GM12891 (cell line): ENCODE measurements around the gene RASSF6. TPM values are rescaled to one million over a fixed set of nuclear protein-coding genes. Genes with fewer than 3 reads are reported as not detected.
"Not testable (repeated sequence)": the region's sequence is repeated elsewhere in the genome, so short reads cannot be mapped to it uniquely, and the experiment has no call there.

Source experiments
- DNase-seq: peaks from one replicate; pipeline ENCODE4 v3.0.0; 2011; ENCODE audit warnings: low spot score; ENCODE audit not compliant: insufficient read length
- FAIRE-seq: peaks from 2 replicates; lab custom pipeline; 2011; peaks lifted over from hg19 to GRCh38; lab: Jason Lieb, UNC
- PAX5 ChIP-seq: IDR thresholded peaks from 2 replicates; pipeline ENCODE4 v1.6.1; 2011; ENCODE audit warnings: low read length, moderate library complexity, mild to moderate bottlenecking; ENCODE audit not compliant: insufficient read depth, severe bottlenecking
- POLR2A ChIP-seq: IDR thresholded peaks from 2 replicates; pipeline ENCODE4 v1.6.1; 2011; ENCODE audit warnings: low read depth, low read length, control low read depth
- POLR2AphosphoS5 ChIP-seq: IDR thresholded peaks from 2 replicates; pipeline ENCODE4 v1.6.1; 2011; ENCODE audit warnings: low read depth, low read length, control low read depth
- POU2F2 ChIP-seq: IDR thresholded peaks from 2 replicates; pipeline ENCODE4 v1.6.1; 2011; ENCODE audit warnings: low read depth, mild to moderate bottlenecking, control low read depth, low read length, moderate library complexity
- SPI1 ChIP-seq: IDR thresholded peaks from 2 replicates; pipeline ENCODE4 v1.6.1; 2011; ENCODE audit warnings: low read depth, low read length, control low read depth
- TAF1 ChIP-seq: IDR thresholded peaks from 2 replicates; pipeline ENCODE4 v1.6.1; 2011; ENCODE audit warnings: low read depth, low read length, control low read depth
- polyA plus RNA-seq: library from polyadenylated mRNA; unstranded; fragments of >200 nt; gene quantifications from one replicate; pipeline ENCODE4 v1.2.1, GENCODE V29; 2012; ENCODE audit warnings: low read depth, missing spikeins, inconsistent platforms; ENCODE audit not compliant: missing spikeins

Gene RASSF6, protein sequence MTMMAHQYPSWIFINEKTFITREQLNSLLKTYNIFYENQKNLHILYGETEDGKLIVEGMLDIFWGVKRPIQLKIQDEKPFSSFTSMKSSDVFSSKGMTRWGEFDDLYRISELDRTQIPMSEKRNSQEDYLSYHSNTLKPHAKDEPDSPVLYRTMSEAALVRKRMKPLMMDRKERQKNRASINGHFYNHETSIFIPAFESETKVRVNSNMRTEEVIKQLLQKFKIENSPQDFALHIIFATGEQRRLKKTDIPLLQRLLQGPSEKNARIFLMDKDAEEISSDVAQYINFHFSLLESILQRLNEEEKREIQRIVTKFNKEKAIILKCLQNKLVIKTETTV
- polyA plus RNA-seq, result 0.21 TPM

DNA sequence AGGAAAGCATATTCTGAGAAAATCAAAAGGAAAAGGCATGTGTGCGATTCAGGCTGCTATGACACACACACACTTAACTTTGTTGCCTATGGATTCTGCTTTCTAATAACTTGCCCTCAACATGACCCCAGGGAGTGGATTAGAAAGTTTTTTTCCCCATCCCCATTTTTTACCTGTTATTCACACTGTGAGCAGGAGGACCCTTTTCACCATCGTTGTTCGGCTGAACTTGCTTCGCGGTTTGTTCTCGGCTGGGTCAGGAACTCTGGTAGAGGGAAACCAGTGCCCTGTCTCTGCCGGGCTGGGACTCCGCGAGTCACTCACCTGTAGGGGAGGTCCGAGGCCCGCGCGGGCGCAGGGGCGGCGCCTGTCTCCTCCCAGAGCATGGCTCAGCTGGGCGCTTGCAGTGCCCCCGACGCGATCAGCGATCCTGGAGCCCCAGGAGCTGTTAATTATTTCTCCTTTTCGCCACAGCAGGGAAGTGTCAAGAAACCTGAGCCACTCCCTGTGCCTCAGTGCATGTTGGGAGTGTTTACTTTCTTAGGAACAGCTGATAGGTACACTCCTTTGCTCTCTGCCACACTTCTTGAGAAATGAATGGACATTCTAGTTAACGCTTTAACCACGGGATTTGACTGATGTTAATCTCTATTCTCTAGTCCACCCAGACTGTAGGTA is at the start of gene RASSF6:
TSS of gene RASSF6 (minus strand) at position 322 of the 678 bp plus-strand sequence. CDS start 8,641 bp downstream, outside the sequence.
- DNase-seq (no peak), FAIRE-seq (peak; percentile 50)
- TF ChIP-seq SPI1 (no peak), PAX5 (no peak), POU2F2 (no peak), POLR2AphosphoS5 (no peak), TAF1 (no peak), POLR2A (no peak)

DNA sequence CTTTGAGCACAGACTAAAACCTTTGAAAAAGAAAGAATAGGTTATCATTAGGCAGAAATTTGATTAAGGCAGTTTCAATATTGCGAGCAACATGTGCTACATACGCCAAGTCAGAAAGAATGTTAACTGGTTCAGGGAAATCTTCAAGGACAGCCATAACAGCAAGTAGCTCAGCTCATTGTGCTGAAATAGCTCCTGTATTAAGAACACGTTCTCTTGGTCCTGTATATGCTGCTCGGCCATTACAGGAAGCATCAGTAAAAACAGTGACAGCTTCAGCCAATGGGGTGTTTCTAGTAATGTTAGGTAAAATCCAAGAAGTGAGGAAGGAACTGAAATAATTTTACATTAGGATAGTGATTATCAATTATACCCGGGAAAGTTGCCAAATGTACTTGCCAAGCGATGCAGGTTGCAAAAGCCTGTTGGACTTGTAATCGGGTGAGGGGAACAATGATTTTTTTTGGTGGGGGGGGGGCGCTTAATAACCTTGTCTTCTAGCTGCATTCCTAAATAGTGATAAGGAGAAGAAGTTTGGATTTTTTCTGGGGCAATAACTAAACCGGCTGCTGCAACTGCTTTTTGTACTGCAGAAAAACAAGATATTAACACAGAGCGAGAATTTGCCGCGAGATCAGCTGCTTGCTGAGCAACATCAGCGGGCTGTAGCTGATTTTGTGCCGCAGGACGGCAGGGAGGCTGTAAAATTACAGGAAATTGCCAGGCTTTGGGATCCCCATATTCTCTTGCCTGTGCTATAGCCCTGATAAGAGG is 49.4 kb upstream of the RASSF6 start:
- TF ChIP-seq POU2F2 (no peak), TAF1 (no peak), PAX5 (no peak), POLR2A (no peak), SPI1 (no peak), POLR2AphosphoS5 (no peak)
- FAIRE-seq (no peak), DNase-seq (no peak)

DNA sequence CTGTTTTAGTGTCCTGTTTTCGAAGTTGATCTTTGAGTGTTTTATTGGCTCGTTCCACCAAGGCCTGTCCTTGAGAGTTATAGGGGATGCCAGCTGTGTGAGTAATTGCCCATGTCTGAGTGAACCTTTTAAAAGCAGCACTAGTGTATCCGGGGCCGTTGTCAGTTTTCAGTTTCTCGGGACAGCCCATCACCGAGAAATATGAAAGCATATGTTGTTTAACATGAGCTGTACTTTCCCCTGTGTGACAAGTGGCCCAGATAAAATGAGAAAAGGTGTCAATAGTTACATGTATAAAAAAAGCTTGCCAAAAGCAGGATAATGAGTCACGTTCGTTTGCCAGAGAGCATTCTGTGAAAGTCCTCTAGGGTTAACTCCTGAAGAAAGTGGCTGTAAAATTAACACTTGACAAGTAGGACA is 48.6 kb upstream of the RASSF6 start:
- no peak for FAIRE-seq
- TF ChIP-seq SPI1 (no peak), TAF1 (no peak), POLR2AphosphoS5 (no peak), POU2F2 (no peak), PAX5 (no peak), POLR2A (no peak)
- no peak for DNase-seq

DNA sequence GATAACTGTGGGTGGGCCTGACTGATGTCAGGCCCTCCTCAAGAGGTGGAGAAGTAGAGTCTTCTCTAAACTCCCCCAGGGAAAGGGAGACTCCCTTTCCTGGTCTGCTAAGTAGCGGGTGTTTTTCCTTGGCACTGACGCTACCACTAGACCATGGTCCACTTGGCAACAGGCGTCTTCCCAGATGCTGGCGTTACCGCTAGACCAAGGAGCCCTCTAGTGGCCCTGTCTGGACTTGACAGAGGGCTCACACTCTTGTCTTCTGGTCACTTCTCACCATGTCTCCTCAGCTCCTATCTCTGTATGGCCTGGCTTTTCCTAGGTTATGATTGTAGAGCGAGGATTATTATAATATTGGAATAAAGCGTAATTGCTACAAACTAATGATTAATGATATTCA is 45.7 kb upstream of the RASSF6 start:
- FAIRE-seq, result peak; percentile 13
- not testable (repeated sequence) for DNase-seq

- FAIRE-seq, result no peak
- no peak for TF ChIP-seq POU2F2
- TF ChIP-seq POLR2AphosphoS5, result no peak
- no peak for TF ChIP-seq SPI1
- no peak for DNase-seq
Observed at GRCh38 chr4:73664470-73664869, 44.2 kb upstream of the RASSF6 start.

DNA sequence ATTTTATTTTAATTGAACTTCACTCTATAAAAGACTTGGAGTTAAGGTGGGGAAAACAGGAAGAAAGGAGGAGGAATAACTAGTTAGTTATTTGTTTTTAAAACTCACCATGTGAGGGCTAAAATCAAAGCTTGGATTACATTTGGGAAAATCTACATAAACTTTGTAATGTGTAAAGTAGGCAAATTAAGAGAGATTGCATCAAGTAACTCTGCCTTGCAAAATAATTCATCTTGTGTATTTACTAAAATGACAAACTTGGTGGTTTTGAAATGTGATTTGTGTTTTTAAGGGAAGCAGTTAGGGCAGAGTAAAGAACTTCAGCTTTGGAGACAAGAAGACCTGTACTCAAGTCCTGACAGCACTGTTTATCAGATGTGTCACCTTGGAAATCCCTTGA is 43.3 kb upstream of the RASSF6 start:
- TF ChIP-seq POU2F2, result no peak
- no peak for TF ChIP-seq POLR2AphosphoS5
- TF ChIP-seq SPI1, result no peak
- no peak for TF ChIP-seq POLR2A
- no peak for TF ChIP-seq TAF1
- no peak for TF ChIP-seq PAX5
- FAIRE-seq (no peak), DNase-seq (no peak)

DNA sequence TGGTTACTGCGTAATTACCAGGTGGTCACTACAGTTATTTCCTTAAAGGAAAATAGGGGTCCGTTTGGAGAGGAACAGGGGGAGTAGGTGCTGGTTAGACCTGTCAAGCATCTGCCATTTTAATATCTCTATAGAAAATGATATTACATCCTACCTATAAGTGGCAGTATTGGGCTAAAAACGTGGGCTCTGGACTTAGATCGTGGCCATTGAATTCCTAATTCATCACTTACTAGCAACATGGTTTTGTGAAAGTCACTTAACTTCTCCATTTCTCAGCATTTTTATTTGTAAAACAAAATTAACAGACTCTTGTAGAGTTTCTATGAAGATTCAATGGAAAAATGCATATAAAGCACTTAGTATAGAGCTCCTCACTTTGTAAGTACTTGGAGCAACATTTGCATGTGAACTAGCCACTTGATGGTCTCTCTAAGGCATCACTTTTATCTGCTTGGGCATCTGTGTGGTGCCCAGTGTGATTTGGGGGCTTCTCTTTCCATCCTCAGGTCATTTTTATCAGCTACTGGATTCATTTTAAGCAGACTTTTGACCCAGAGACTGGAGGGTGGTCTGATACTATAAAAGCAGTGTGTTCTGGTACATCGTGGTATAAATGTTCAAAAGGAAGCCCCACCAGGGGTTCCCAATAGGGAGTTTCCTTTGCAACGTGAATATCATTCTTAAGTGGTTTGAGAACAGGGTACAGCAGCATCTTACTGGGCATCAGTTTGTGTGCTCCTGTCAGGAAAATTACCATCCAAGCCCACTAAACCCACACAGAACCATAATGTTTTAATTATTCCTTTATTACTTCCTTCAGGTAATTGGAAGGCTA is 42.7 kb upstream of the RASSF6 start:
- no peak for DNase-seq
- FAIRE-seq, result no peak
- TF ChIP-seq POLR2A, result no peak
- no peak for TF ChIP-seq POU2F2
- TF ChIP-seq PAX5, result no peak
- TF ChIP-seq POLR2AphosphoS5, result no peak
- no peak for TF ChIP-seq TAF1

- no peak for FAIRE-seq
- no peak for DNase-seq
- no peak for TF ChIP-seq SPI1
- TF ChIP-seq TAF1, result no peak
- no peak for TF ChIP-seq PAX5
- TF ChIP-seq POU2F2, result no peak
- no peak for TF ChIP-seq POLR2A
- no peak for TF ChIP-seq POLR2AphosphoS5
Observed at GRCh38 chr4:73661646-73662119, 41.4 kb upstream of the RASSF6 start.

- FAIRE-seq (no peak), DNase-seq (no peak)
- TF ChIP-seq SPI1 (no peak), POLR2AphosphoS5 (no peak), PAX5 (no peak), TAF1 (no peak), POU2F2 (no peak), POLR2A (no peak)
Observed at GRCh38 chr4:73660808-73661207, 40.6 kb upstream of the RASSF6 start.
